ENCODE results near the gene KRAS.

Gene KRAS

GRCh38 chr12:25195056-25195971 lies 55.4 kb downstream of the KRAS start, which contains the start of the genes DNAI7 and ETFRF1:
DNAI7 (minus strand) TSS chr12:25195160; CDS start chr12:25195078, 82 bp downstream.
ETFRF1 (plus strand) TSS chr12:25195237; CDS start chr12:25203957, 8,720 bp downstream.
- TF ChIP-seq ZFX (IDR thresholded peaks at IDR 0.05; ENCODE audit: borderline replicate concordance) (no peak), CTCF (IDR thresholded peaks at IDR 0.05) (no peak; the same call in 1 of the 2 replicates)
- H3K27ac ChIP-seq: peak within 1 kb of the TSS; percentile 79

- no peak for TF ChIP-seq CTCF (IDR thresholded peaks at IDR 0.05)
- no peak for TF ChIP-seq ZFX (IDR thresholded peaks at IDR 0.05; ENCODE audit: borderline replicate concordance)
- peak overlapping the region; percentile 79 for H3K27ac ChIP-seq
Observed at GRCh38 chr12:25194722-25195055, 56.0 kb downstream of the KRAS start.

GRCh38 chr12:25194214-25194613 lies 56.5 kb downstream of the KRAS start:
- peak overlapping the region; percentile 79 for H3K27ac ChIP-seq
- TF ChIP-seq CTCF (IDR thresholded peaks at IDR 0.05) (no peak), ZFX (IDR thresholded peaks at IDR 0.05; ENCODE audit: borderline replicate concordance) (no peak)

- H3K27ac ChIP-seq: no peak overlapping the region
- TF ChIP-seq ZFX (IDR thresholded peaks at IDR 0.05; ENCODE audit: borderline replicate concordance): no peak
Observed at GRCh38 chr12:25190793-25191192, 59.9 kb downstream of the KRAS start.

GRCh38 chr12:25189656-25190055 lies 61.1 kb downstream of the KRAS start:
- no peak overlapping the region for H3K27ac ChIP-seq

GRCh38 chr12:25187781-25188180 lies 62.9 kb downstream of the KRAS start:
- H3K27ac ChIP-seq: no peak overlapping the region
- TF ChIP-seq CTCF (IDR thresholded peaks at IDR 0.05) (no peak), ZFX (IDR thresholded peaks at IDR 0.05; ENCODE audit: borderline replicate concordance) (no peak)

More at GRCh38 chr12:25189656-25190055, 61.1 kb downstream of the KRAS start:
- no peak for TF ChIP-seq ZFX (IDR thresholded peaks at IDR 0.05; ENCODE audit: borderline replicate concordance)
- no peak for TF ChIP-seq CTCF (IDR thresholded peaks at IDR 0.05)

- no peak overlapping the region for H3K27ac ChIP-seq
- TF ChIP-seq CTCF (IDR thresholded peaks at IDR 0.05) (no peak), ZFX (IDR thresholded peaks at IDR 0.05; ENCODE audit: borderline replicate concordance) (no peak)
Observed at GRCh38 chr12:25186788-25187402, 63.8 kb downstream of the KRAS start.
